ENCODE results near the gene PTGFRN.

DNA sequence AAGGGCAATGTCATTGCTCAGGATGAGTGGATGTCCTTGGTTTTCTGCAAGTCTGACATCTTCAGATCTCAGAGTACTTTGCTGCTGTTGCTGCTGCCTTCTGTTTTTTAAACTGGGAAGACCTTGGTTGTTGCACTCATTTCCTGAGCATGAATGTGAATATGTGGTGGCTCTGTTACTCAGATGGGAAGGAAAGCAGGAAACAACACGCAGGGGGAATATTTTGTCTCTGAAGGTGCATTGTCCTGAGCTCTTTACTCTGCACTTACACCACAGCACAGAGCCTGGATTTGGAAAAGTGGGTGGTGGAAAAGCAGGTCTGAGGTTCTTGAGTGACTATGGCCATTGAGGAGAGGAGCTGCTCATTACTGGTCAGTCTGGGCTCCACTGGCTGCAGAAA lies 36.3 kb downstream of the PTGFRN start:
- TF ChIP-seq POLR2AphosphoS5 (IDR thresholded peaks at IDR 0.05; ENCODE audit: low read depth, low read length) (no peak), POLR2A (IDR thresholded peaks at IDR 0.05; ENCODE audit: low read depth, low read length) (no peak), TAF1 (IDR thresholded peaks at IDR 0.05; ENCODE audit: borderline replicate concordance, low read depth, low read length) (no peak)

All from GM12892 (cell line).